GM21360 (cell line): ENCODE measurements around the gene WDR48.

ENCODE experiments used
- ATAC-seq: cut with Tn5 transposase; IDR thresholded peaks from one replicate; pipeline ENCODE4 v1.9.1; 2021; ENCODE audit warnings: mild to moderate bottlenecking, moderate library complexity; ENCODE audit not compliant: unreplicated experiment

The WDR48 gene

GRCh38 chr3:39137435-39137936, 85.7 kb downstream of the WDR48 start:
- ATAC-seq: no peak

GRCh38 chr3:39137991-39138803, 86.4 kb downstream of the WDR48 start:
- ATAC-seq: no peak

GRCh38 chr3:39138804-39139415, 87.1 kb downstream of the WDR48 start:
- ATAC-seq: no peak

GRCh38 chr3:39139442-39139841, 87.6 kb downstream of the WDR48 start:
- no peak for ATAC-seq

- ATAC-seq: no peak
Observed at GRCh38 chr3:39140341-39140971, 88.6 kb downstream of the WDR48 start.

- no peak for ATAC-seq
Observed at GRCh38 chr3:39141171-39141995, 89.6 kb downstream of the WDR48 start.

GRCh38 chr3:39142067-39142466, 90.3 kb downstream of the WDR48 start:
- ATAC-seq: no peak

GRCh38 chr3:39143051-39143885, 91.5 kb downstream of the WDR48 start:
- ATAC-seq: no peak

GRCh38 chr3:39144095-39144747, 92.4 kb downstream of the WDR48 start:
- no peak for ATAC-seq

- no peak for ATAC-seq
Observed at GRCh38 chr3:39144748-39145380, 93.0 kb downstream of the WDR48 start.

GRCh38 chr3:39146083-39146501, 94.3 kb downstream of the WDR48 start:
- no peak for ATAC-seq
